Lower lobe of right lung (tissue), 2 donors: ENCODE measurements around the gene CLIP1. TPM values are rescaled to one million over a fixed set of nuclear protein-coding genes. Genes with fewer than 3 reads are reported as not detected.

Source experiments
- ATAC-seq, 2 donors: fragments of 200-7000 bp; cut with Tn5 transposase; one replicate each; pipeline ENCODE4 v1.9.1; 2020 to 2022; ENCODE audit warnings: mild to moderate bottlenecking in 2 of 2, moderate library complexity in 2 of 2
- DNase-seq: peaks from one replicate; pipeline ENCODE4 v3.0.0-alpha.2; 2020
- H3K27ac ChIP-seq: fragments of 200-600 bp; one replicate; pipeline ENCODE4 v1.8.0; 2022
- H3K27me3 ChIP-seq: fragments of 200-600 bp; one replicate; pipeline ENCODE4 v1.8.0; 2022; ENCODE audit warnings: low read depth
- H3K36me3 ChIP-seq: fragments of 200-600 bp; one replicate; pipeline ENCODE4 v1.8.0; 2022; ENCODE audit warnings: mild to moderate bottlenecking
- H3K4me1 ChIP-seq: fragments of 200-600 bp; one replicate; pipeline ENCODE4 v1.8.0; 2022
- H3K4me3 ChIP-seq: fragments of 200-600 bp; one replicate; pipeline ENCODE4 v1.8.0; 2022; ENCODE audit warnings: mild to moderate bottlenecking
- H3K9me3 ChIP-seq: fragments of 200-600 bp; one replicate; pipeline ENCODE4 v1.8.0; 2022
- CTCF ChIP-seq: fragments of 200-600 bp; IDR thresholded peaks from one replicate; pipeline ENCODE4 v1.8.0; 2022; ENCODE audit warnings: antibody characterized with exemption, mild to moderate bottlenecking
- intact Hi-C: fragments of 100-400 bp; cut with DNase I; formaldehyde crosslinking; loops from one replicate; pipeline ENCODE4 v1.11.0; 2022
- total RNA-seq: library from RNA; stranded (reverse); fragmentation: NEBNext Ultra II Directional; extraction: Animal tissue kit (Norgen Biotek cat#: 25700); gene quantifications from one replicate; pipeline ENCODE4 v1.2.1, GENCODE V29; 2021
- donor health status: DM: no; HTN: yes; CAD: no; lungs with severe emphysema.

The CLIP1 gene
- total RNA-seq, 1 donor from 2014 or later = 78.2 TPM

- H3K9me3 ChIP-seq = no peaks in the 10 kb centered on the region
- H3K4me1 ChIP-seq = no peaks in the 10 kb centered on the region
- H3K36me3 ChIP-seq = peaks cover 89% of the 10 kb centered on the region
- no peak overlapping the region for H3K4me3 ChIP-seq
- no peak overlapping the region for H3K27ac ChIP-seq
- H3K27me3 ChIP-seq = no peaks in the 10 kb centered on the region
- TF ChIP-seq CTCF = no peak
- ATAC-seq = no peak
- DNase-seq = no peak
- intact Hi-C loops = no loop called here
These were observed 110.8 kb downstream of the CLIP1 start for GRCh38 chr12:122311696-122312095.

DNA sequence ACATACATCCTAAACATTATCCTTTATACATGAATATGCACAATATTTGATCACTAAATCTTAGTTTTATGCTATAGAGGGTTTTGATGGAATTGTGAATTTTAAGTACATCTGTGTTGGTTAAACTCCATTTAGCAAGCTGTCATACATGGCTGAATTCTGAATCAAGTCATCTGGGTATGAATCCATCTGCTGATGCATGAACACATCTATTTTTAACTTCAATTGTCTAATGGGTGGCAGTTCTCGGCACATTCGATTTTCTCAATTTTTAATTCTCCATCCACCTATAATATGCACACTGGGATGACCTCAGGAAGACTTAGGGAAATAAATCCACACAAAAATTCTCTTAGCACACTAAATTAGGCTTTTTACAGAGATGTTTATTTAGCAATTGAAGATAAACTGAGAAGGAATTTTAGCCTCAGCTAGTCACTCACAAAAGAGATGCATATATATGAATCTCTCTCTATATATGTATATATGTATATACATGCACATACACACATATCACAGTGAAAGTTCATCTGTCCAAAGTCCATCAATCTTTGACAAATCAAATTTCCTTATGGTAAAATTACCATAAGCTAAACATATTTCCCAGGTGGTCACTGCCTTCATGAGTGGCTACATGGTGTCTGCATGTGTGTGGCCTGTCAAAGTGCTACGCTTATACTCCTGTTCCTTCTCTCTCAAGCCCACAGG is 111.7 kb downstream of the CLIP1 start:
- TF ChIP-seq CTCF = no peak
- no peaks in the 10 kb centered on the region for H3K27me3 ChIP-seq
- no peaks in the 10 kb centered on the region for H3K4me1 ChIP-seq
- H3K27ac ChIP-seq = no peak overlapping the region
- H3K36me3 ChIP-seq = peaks cover 89% of the 10 kb centered on the region
- no peak overlapping the region for H3K4me3 ChIP-seq
- intact Hi-C loops = no loop called here
- DNase-seq = no peak
- no peaks in the 10 kb centered on the region for H3K9me3 ChIP-seq
- no peak for ATAC-seq

- Histone ChIP-seq H3K27ac (no peak overlapping the region), H3K4me3 (no peak overlapping the region), H3K9me3 (no peaks in the 10 kb centered on the region), H3K36me3 (peaks cover 89% of the 10 kb centered on the region), H3K27me3 (no peaks in the 10 kb centered on the region), H3K4me1 (no peaks in the 10 kb centered on the region)
- ATAC-seq (no peak), DNase-seq (no peak)
- intact Hi-C loops = no loop called here
- no peak for TF ChIP-seq CTCF
These were observed 112.8 kb downstream of the CLIP1 start for GRCh38 chr12:122309564-122310121.

DNA sequence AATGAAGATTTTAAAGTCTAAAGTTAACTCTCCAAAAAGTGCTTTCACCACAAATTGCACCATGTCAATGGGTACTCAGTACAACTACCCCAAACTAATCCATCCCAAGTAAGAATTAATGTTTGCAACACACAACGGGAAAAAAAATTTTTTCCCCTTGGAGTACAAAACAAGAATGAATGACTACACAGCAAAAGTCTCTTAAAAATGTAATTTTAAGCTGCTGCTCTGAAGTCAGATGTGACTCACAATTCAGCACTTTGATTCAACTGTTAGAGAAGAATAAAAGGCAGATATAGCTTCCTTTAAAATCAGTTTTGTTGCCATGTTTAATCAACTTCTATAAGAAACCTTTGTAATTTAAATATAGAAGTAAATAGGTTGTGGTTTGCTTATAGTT is 113.7 kb downstream of the CLIP1 start:
- Histone ChIP-seq H3K4me1 (no peaks in the 10 kb centered on the region), H3K4me3 (no peak overlapping the region), H3K9me3 (no peaks in the 10 kb centered on the region), H3K27me3 (no peaks in the 10 kb centered on the region), H3K36me3 (peaks cover 89% of the 10 kb centered on the region), H3K27ac (no peak overlapping the region)
- no peak for DNase-seq
- intact Hi-C loops = no loop called here
- no peak for ATAC-seq
- TF ChIP-seq CTCF = no peak

DNA sequence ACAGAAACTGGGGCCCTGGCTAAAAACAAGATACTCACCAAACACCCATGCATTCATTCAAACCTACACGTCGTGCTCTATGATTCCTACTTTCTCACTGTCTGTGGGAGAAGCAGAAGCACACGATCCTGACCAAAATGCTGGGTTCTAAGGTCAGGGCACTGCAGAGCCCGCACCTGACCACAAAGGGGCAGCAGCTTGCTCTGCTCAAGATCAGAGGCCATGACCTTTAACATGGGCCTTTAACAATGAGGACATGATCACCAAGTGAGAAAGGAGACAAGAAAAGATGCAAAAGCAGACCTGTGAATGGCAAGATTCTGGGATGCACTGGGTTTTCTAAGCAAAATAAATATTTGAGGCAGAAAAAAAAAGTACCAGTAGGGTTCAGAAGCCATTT is 116.1 kb downstream of the CLIP1 start:
- Histone ChIP-seq H3K4me3 (no peak overlapping the region), H3K27me3 (no peaks in the 10 kb centered on the region), H3K4me1 (no peaks in the 10 kb centered on the region), H3K9me3 (no peaks in the 10 kb centered on the region), H3K27ac (no peak overlapping the region), H3K36me3 (peaks cover 88% of the 10 kb centered on the region)
- no peak for DNase-seq
- TF ChIP-seq CTCF = no peak
- intact Hi-C loops = no loop called here
- no peak for ATAC-seq
